CD4-positive, alpha-beta T cell treated with Interferon alpha-2 for 1 hour (primary cell): ENCODE results near the gene AK2.
A peak's percentile ranks its signal among the peaks of the same experiment; 100 is the strongest.
"Not testable (repeated sequence)": the region's sequence is repeated elsewhere in the genome, so short reads cannot be mapped to it uniquely, and the experiment has no call there.

Source experiments
- DNase-seq, 2 donors: peaks; one replicate each; pipeline ENCODE4 v3.0.0-alpha.2; 2020 to 2022

The AK2 gene

DNA sequence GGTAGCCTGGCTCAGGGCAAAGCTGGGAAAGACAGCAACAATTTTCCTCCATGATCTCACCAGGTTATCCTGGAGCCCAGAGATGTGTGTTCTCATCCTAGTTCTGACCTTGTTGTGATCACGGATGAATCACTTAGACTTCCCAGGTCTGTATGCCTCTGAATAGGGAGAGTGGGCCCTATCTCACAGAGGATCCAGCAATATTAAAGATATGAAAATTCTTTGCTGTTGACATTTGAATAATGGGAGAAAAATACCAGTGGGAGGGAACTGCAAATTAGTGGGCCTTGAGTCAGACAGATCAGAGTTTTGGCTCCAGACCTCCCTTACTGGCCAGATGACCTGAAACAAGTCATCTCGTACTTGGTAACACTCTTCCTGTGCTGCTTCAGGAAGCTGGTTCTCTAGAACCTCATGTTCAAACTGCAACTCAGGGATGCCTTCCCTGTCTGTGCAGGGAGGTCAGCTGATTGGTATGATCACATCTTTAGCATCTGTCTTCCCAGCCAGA is 39.2 kb downstream of the AK2 start:
- DNase-seq = no peak

DNA sequence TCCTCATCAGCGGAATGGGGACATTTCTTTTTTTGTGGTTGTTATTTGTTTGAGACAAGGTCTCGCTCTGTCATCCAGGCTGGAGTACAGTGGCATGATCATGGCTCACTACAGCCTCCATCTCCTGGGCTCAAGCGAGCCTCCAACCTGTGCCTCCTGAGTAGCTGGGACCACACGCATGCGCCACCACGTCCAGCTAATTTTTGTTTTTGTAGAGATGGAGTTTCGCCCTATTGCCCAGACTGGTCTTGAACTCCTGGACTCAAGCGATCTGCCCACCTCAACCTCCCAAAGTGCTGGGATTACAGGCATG is 43.4 kb downstream of the AK2 start:
- DNase-seq = not testable (repeated sequence)

DNA sequence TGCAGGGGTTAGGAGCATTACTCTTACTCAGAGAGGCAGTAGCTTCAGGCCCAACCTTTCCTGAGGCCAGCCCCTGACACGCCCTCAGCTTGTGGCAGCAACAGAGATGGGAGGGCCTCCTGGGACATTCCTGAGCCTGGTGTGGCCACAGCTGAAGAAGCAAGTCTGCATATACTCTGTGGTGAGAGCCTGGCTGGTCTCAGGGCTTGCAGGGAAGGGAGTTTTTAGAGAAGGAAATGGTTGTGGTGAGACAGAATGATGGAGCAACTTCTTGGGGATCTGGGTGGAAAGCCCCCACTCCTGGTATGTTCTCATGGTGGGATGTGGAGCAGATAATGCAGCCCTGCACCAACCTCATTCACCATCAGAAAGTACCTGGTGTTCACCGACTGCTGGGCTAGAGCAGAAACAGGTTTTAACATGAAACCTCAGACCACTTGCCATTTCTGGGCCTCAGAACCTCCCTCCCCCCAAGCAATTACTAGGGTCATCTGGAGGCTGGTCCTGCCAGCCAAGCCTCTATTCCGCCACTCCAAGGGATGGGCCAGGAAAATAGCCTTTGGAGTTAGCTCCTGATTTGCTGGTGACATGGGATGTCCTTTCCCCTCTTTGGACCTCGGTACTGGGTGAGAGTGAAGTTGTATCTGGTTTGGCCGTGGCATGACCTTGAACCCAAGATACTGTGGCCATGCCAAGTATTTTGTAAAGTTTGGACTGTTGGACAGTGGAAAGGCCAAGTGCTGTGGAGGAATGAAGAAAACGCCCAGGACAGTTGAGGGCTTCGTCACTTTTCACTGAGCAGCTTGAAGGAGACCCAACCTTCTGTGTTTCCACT is 44.0 kb downstream of the AK2 start:
- DNase-seq = peak; percentile 66 to 86

DNA sequence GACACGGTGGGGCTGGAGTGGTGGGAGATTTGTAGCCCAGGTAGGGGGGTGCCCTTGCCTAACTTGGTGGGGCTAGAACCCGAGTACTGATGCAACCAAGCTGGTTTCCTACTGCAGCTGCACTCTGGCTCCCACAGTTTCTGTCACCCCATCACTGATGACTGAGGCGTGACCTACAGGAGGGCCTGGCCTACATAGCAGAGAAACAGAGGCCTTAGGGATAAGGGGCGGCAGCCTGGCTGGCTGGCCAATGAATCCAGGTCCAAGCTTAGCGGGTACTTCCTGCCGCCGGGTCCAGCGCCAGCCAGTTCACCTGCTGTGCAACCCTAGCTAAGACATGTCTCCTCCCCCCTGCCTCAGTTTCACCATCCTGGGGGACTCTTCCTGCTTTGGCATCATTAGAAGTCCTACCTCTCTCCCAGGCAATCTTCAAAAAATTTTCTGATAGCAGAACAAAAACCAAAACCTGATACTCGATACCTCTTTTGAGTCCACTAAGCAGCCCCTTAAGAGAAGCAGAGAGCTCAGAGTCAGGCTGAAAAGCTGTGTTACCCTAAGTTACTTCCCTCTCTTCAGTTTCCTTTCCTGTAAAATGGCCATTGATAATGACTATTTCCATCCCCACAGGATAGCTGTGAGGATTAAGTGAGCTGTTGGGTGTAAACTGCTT is 44.7 kb downstream of the AK2 start:
- no peak for DNase-seq

DNA sequence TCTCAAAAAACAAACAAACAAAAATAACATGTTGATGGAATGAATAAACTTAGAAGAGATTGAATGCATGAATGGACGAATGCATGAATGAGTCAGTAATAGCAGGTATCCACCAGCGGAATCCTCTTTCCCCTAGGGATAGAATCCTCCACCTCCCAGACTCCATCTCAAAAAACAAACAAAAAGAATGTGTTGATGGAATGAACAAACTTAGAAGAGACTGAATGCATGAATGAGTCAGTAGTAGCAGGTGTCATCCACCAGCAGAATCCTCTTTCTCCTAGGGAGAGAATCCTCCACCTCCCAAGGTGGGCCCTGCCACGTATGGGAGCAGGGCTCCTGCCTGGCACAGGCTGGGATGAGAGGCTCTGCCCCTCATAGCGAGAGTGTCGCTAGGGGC is 45.3 kb downstream of the AK2 start:
- DNase-seq = no peak

DNA sequence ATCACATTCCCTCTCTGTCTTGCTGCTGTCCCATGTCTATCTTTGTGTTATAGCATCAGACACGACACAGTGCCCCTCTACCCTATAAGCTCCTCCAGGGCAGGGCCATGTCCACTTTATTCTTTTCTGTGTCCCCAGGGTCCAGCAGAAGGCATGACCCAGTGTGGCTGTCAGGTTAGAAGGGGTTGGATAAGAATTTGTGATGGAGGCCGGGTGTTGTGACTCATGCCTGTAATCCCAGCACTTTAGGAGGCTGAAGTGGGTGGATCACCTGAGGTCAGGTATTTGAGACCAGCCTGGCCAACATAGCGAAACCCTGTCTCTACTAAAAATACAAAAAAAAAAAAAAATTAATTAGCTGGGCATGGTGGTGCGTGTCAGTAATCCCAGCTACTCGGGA is 45.8 kb downstream of the AK2 start:
- no peak for DNase-seq

DNA sequence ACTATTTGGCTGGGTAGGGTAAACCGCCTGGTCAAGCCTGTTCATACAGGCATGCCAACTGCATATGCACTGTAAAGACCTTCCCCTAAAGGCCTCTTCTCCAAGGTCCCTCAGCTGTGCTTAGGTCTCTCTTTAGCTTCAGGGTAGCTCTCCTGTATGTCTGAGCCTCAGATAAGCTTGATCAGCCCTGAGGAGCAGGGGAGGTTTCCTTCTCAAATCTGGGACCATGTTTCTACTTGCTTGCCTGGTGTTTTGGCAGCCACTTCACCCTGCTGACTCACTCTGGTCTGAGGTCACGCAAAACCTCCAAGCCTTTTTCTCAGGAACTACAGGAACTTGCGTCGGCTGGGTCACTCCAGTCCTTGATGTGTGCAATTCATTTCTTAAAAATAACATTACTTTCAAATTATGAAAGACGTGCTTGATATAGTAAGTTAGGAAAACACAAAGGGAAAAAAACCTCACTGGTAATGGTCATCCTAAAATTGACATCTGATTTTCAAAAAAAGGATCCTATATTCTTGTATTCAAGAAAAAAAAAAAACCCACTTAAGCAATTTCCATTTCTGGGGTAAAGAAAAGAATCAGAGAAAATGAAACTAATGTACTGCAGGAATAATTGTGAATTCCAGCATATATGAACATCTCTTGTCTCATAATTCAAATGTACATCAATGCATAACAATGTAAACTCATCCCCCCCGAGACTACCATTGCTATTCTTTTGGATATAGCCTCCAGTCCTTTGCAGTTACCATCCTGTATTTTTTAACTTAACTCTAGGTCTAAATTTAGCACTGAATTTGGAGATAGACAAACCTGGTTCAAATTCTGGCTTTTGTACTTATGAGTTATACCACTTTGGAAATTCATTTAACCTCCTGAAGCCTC is 47.3 kb downstream of the AK2 start:
- DNase-seq = peak; percentile 46 to 81

DNA sequence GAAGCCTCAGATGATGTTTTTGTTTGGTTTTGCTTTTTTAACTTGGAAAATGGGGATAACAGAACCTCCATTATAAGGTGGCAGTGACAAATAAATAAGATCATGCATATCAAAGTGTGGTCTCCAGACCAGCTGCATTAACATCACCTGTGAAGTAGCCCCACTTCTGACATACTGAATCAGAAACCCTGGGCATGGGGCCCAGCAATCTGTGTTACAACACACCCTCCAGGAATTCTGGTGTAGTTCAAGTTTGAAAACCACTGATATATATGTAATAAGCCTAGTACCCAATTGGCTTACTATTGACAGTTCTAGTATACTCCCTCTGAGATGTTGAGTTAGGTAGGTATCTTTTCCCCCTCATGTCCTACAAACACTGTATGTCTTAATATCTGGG is 48.0 kb downstream of the AK2 start:
- DNase-seq = no peak

DNA sequence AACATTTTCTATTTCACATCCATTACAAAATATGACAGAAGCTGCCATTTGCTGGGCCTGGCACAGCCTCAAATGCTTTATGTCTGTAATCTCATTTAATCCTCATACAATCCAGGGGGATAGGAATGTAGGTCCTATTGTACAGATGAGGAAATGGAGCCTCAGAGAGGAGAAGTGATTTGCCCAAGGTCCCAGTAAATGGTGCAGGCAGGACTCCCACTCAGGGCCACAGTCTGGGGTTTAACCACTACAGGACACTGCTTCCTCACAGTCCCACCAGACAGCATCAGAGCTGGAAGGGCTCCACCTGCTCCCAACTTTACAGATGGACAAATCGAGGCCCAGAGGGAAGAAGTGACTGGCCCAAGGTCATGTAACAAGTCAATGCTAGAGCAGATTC is 51.5 kb downstream of the AK2 start:
- no peak for DNase-seq

DNA sequence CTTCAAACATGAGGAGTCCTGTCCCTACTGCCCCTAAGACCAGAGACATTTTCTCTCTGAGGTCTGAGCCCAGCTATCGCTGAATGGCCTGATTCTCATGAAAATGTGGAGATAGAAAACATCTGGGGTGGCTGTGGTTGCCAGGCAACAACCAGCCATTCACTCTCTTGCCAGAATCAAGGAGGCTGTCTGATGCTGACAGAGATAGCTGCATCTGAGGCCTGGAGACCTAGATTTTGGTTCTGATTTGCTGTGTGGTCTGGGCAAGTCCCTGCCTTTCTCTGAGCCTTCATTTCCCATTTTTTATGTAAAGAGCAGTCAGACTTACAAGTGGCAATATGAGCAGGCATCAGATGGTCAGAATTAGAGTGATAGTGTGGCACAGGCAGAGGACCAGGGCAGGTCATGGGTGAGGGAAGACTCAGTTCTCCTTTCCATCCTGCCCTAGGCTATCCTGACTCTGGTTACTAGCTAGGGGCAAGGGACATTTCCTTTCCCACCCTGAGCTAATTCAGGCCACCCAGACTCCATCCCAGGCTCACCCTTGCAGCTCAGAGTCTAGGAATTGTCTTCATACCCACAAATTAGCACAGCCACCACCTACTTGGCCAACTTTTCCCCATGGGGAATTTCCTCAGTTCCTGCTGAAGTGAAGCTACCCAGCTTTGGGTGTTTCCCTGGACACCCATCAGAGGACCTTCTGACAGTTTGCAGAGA is 52.1 kb downstream of the AK2 start:
- peak; percentile 50 to 79 for DNase-seq

DNA sequence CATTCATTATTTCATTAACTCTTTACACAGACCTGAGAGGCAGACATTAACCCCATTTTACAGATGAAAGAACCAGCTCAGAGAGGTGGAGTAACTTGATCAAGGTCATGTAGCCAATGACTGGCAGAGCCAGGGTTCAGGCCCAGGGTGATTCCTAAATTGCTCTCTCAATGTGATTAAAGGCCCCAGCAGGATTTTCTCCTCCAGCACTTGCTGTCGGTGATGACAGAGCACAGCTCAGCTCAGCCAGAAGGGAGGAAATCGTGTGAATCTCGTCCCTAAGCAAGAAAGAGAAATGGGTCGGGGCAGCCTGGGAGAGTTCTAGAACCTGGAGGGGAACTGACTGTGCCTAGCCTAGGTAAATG is 52.6 kb downstream of the AK2 start:
- no peak for DNase-seq

DNA sequence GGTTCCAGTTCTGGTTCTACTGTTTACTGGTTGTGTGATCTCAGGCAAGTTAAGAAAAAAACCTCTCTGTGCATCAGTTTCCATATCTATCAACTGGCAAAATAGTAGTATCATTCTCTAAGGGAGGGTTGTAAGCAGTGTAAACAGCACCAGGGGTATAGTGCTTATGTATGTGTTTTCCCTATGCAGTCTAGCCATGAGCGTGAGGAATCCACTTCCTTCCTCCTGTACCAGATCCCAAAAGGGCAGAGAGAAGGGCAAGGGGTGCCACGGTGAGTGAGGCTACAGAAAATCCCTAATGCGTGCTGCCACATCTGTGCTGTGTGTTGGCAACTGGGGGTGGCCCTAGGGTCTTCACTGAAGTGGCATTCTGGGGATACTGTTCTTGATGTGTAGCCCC is 53.7 kb downstream of the AK2 start:
- DNase-seq = no peak

DNA sequence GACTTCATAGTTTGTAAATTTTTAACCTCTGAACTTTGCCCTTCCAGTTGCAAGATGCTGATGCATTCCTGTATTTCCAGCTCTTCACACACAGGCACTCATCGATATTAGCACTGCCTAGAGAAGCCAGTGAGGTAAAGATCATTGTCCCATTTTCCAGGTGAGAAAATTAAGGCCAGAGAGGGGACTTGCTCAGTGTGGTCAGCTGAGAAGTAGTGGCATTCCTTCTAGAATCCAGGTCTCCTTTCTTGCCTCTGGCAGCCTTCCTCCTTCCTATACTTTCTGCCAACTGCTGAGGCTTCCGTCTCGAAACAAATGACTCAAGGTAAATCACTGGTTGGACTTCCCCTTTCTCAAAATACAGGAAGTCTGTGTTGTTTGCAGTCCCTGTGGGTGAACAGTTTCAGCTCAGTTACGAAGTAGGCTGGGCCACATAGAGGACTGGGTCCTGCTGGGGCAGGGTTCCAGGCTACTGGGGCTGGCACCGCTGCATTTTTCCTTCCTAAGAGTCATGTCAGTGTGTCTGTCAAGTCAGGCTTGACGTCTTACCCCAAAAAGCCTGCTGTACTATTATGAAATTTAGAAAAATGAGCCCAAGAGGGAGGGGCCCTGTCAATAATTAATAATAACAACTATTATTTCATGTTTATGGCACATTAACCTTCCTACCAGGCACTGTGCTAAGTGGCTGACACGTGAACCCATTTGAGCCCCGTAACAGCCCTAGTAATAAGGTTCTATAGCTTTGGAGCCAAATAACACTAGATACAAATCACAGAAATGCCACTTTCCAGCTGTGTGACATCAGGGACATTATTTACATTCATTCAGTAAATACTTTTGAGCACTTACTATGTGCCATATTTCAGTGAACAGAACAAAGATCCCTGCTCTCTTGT is 55.4 kb downstream of the AK2 start:
- DNase-seq = peak; percentile 83 to 87

DNA sequence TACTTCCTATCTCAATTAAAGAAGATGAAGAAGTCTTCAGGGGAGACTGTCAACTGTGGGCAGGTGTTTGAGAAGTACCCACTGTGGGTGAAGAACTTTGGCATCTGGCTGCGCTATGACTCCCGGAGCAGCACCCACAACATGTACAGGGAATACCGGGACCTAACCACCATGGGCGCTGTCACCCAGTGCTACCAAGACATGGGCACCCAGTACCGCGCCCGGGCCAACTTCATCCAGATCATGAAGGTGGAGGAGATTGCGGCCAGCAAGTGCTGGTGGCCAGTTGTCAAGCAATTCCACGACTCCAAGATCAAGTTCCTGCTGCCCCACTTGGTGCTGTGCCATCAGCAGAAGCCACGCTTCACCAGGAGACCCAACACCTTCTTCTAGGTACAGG is 56.6 kb downstream of the AK2 start:
- no peak for DNase-seq

DNA sequence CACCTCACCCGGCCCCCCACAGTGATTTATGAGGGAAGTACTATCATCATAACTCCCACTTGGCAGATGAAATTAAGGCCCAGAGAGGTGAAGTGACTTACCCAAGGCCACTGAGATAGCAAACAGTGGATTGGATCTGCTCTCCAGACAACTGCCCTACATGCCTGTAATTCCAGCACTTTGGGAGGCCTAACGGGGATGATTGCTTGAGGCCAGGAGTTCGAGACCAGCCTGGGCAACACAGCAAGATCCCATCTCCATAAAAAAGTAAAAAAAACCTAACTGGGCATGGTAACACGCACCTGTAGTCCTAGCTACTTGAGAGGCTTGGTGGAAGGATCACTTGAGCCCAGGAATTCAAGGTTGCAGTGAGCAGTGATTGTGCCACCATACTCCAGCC is 57.8 kb downstream of the AK2 start:
- DNase-seq = no peak

DNA sequence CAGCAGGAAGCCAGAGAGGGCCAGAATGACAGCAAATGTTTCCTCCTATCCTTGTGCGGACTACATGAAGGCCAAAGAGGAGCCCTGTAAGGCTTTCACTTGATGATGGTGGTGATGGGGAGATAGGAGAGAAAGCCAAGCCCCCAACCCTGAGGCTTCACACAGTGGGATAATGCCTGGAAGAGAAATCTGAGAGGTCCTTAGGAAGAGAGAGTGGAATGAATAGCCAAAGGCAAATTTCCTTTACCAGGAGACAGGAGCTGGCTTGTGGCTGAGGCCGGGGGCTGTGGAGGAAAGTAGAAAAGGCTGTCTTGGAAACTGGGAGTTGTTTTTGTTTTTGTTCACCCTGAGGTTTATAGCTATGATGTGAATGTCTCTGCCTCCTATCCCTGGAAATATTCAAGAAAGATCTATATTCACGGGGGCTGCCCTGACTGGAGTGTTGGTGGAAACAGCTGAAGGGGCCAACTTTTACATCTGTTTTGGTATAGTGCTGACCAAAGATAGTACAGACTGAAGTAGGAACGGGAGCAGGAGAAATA is 59.1 kb downstream of the AK2 start:
- DNase-seq = no peak

DNA sequence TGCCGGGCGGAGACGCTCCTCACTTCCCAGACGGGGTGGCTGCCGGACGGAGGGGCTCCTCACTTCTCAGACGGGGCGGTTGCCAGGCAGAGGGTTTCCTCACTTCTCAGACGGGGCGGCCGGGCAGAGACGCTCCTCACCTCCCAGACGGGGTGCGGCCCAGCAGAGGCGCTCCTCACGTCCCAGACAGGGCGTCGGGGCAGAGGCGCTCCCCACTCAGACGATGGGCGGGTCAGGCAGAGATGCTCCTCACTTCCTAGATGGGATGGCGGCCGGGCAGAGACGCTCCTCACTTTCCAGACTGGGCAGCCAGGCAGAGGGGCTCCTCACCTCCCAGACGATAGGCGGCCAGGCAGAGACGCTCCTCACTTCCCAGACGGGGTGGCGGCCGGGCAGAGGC is 61.6 kb downstream of the AK2 start:
- DNase-seq = not testable (repeated sequence)

DNA sequence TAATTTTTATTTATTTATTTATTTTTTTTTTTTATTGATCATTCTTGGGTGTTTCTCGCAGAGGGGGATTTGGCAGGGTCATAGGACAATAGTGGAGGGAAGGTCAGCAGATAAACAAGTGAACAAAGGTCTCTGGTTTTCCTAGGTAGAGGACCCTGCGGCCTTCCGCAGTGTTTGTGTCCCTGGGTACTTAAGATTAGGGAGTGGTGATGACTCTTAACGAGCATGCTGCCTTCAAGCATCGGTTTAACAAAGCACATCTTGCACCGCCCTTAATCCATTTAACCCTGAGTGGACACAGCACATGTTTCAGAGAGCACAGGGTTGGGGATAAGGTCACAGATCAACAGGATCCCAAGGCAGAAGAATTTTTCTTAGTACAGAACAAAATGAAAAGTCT is 63.2 kb downstream of the AK2 start:
- not testable (repeated sequence) for DNase-seq

DNA sequence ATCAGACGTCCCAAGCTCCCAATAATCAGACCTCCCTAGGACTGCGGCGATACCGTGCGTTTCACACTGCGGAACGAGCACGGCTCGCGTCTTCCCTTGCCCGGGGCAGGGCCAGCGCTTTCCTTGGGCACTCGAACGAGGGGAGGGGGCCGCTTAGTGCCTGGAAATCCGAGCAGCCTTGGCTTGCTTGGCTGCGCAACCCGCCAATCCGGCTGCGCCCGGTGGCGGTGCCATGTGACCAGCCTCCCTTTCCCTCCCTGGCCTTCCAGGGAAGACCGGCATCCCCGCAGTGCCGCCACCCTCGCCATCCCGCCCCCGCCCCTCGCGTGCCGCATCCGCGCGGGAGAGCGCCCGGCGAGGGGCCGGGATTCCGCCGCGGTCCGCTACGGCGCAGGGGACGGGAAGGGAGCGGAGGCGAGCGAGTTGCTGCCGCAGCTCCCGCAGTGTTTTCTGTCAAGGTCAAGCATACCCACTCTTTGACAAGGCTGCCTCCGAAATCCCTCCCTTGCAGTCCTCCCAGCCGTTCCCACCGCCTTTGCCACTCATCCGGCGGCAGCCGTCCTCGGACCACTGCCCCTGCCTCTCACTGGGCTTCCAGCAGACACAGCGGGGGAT is 63.8 kb downstream of the AK2 start:
- no peak for DNase-seq

DNA sequence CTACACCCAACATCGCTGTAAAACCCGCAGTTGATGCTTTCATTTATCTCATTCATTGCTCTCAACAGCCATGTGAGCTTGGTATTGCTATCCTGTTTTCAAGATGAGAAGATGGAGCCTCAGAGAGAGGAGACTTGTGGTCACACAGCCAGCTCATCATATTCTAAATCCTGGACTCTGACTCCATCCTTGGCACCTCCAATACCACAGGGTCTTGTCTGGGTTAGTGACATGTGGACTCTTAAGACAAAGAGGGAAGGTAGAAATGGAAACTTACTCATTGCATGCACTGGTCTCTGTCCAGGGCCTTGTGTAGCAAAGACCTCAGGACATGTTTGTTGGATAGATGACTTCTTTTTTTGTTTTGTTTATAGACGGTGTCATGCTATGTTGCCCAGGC is 65.1 kb downstream of the AK2 start:
- DNase-seq = no peak

DNA sequence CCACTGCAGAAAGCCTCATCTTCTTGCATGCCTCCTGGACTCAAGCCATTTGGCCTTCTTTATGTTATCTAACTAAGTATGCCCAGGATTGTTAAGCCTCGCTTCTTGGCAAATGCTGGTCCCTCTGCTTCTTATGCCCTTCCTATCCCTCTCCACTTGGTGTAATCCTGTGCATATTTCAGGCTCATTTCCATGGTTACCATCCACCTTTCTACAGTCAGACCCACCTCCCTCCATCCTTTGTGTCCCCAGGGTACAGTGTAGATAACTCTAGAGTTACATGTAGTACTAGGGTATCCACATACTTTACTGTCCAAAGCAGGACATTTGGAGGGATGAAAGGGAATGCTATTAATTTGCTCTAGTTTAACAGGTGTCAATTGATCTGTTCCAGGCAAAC is 65.5 kb downstream of the AK2 start:
- no peak for DNase-seq
